Panc1 (cell line): ENCODE data around the gene DLG5. TPM values are rescaled to one million over a fixed set of nuclear protein-coding genes. Genes with fewer than 3 reads are reported as not detected.

Experiments
- ATAC-seq: fragments of 200-7000 bp; cut with Tn5 transposase; 2 replicates; pipeline ENCODE4 v1.9.1; 2020; ENCODE audit warnings: mild to moderate bottlenecking, moderate library complexity
- Bru-seq: library from RNA; stranded (reverse); fragments of 400-500 nt; gene quantifications from one replicate; lab custom pipeline; 2021; lab: Mats Ljungman, UMichigan
- BruChase-seq, 2 experiments: library from RNA; stranded (reverse); fragments of 400-500 nt; gene quantifications; one replicate each; lab custom pipeline; 2021; lab: Mats Ljungman, UMichigan
- BruUV-seq: library from RNA; stranded (reverse); fragments of 400-500 nt; replicated peaks from 2 replicates; lab custom pipeline; 2021; lab: Mats Ljungman, UMichigan
- CTCF ChIA-PET: fragments of 300-600 bp; sonication (Branson Sonifier 250); formaldehyde crosslinking; loops from one replicate; lab custom pipeline; 2022; ENCODE audit warnings: antibody characterized with exemption; lab: Charles Lee
- POLR2A ChIA-PET: fragments of 300-600 bp; sonication (Branson Sonifier 250); formaldehyde crosslinking; loops from one replicate; lab custom pipeline; 2022; ENCODE audit warnings: antibody characterized with exemption; lab: Charles Lee
- DNase-seq: peaks from one replicate; pipeline ENCODE4 v3.0.0-alpha.2; 2010; ENCODE audit warnings: low read depth, low spot score
- H3K27ac ChIP-seq: 2 replicates; pipeline ENCODE4 v1.5.1; 2011; ENCODE audit warnings: mild to moderate bottlenecking, low read length, inconsistent platforms
- H3K27me3 ChIP-seq: fragments of 200-500 bp; sonication (Bioruptor generic); 2 replicates; pipeline ENCODE4 v1.6.0; 2014; ENCODE audit warnings: low read length, inconsistent platforms; ENCODE audit not compliant: control insufficient read depth, insufficient read depth
- H3K36me3 ChIP-seq: fragments of 200-500 bp; sonication (Bioruptor generic); 2 replicates; pipeline ENCODE4 v1.5.1; 2014; ENCODE audit warnings: inconsistent platforms, mild to moderate bottlenecking, low read length, moderate library complexity; ENCODE audit not compliant: control insufficient read depth, insufficient read depth
- H3K4me1 ChIP-seq: 2 replicates; pipeline ENCODE4 v1.5.1; 2011; ENCODE audit warnings: inconsistent platforms, mild to moderate bottlenecking, low read length, moderate library complexity; ENCODE audit not compliant: control insufficient read depth, insufficient read depth
- H3K4me3 ChIP-seq, 2 experiments: 2 replicates each; pipeline ENCODE4 v1.5.1; 2011 to 2012; ENCODE audit warnings: low read depth in 2 of 2, low read length in 2 of 2, mild to moderate bottlenecking in 2 of 2, inconsistent platforms in 1 of 2, moderate library complexity in 1 of 2
- H3K9me3 ChIP-seq: fragments of 200-500 bp; sonication (Bioruptor generic); 2 replicates; pipeline ENCODE4 v1.5.1; 2014; ENCODE audit warnings: low read depth, mild to moderate bottlenecking, inconsistent platforms, low read length, moderate library complexity; ENCODE audit not compliant: control insufficient read depth, insufficient read depth
- CTCF ChIP-seq: fragments of 450-650 bp; IDR thresholded peaks from 2 replicates; pipeline ENCODE4 v1.5.1; 2017; ENCODE audit warnings: mild to moderate bottlenecking
- POLR2AphosphoS5 ChIP-seq: IDR thresholded peaks from 2 replicates; pipeline ENCODE4 v1.6.1; 2012; ENCODE audit warnings: mild to moderate bottlenecking, low read depth, low read length, moderate library complexity
- REST ChIP-seq, 2 experiments: IDR thresholded peaks; 2 replicates each; pipeline ENCODE4 v1.6.1; 2011 to 2012; ENCODE audit warnings: low read depth in 2 of 2, control low read depth in 1 of 2, low read length in 1 of 2, mild to moderate bottlenecking in 1 of 2, moderate library complexity in 1 of 2; ENCODE audit not compliant: insufficient read depth in 1 of 2
- SIN3A ChIP-seq: IDR thresholded peaks from 2 replicates; pipeline ENCODE4 v1.6.1; 2012; ENCODE audit warnings: low read depth, mild to moderate bottlenecking, low read length, moderate library complexity, borderline replicate concordance; ENCODE audit not compliant: insufficient read depth
- in situ Hi-C: cut with HindIII; loops from 2 replicates; pipeline ENCODE4 v1.10.0; 2016; ENCODE audit warnings: low sequenced_read_pairs, low pct_unique_long_range_greater_than_20kb
- intact Hi-C: fragments of 100-400 bp; cut with micrococcal nuclease; formaldehyde crosslinking; loops from one replicate; pipeline ENCODE4 v1.10.0; 2022; ENCODE audit not compliant: unreplicated experiment
- long read RNA-seq: library from polyadenylated mRNA; unstranded; transcript quantifications from one replicate; pipeline ENCODE4 v2.0.0, GENCODE V29; 2021; ENCODE audit not compliant: unreplicated experiment
- polyA plus RNA-seq: library from polyadenylated mRNA; unstranded; fragments of >200 nt; gene quantifications from one replicate; pipeline ENCODE4 v1.2.1, GENCODE V29; 2012; ENCODE audit warnings: missing spikeins; ENCODE audit not compliant: insufficient read length
- total RNA-seq: library from RNA; stranded (reverse); gene quantifications from one replicate; pipeline ENCODE4 v1.2.1, GENCODE V29; 2021; ENCODE audit not compliant: unreplicated experiment

Gene DLG5
- total RNA-seq (85.6 TPM), Bru-seq, nascent RNA (percentile 82 among the genes with signal in this experiment), BruChase-seq, experiment 1, labeled RNA remaining after a 2-hour chase (percentile 78 among the genes with signal in this experiment), BruChase-seq, experiment 2, labeled RNA remaining after a 6-hour chase (percentile 85 among the genes with signal in this experiment)
- polyA plus RNA-seq, result 93.6 TPM
- long read RNA-seq, full-length matches to known transcripts, result 27 of 236 reads
- long read RNA-seq, partial matches to known transcripts, result 84 of 236 reads
- long read RNA-seq, other reads (novel, unspliced or antisense), result 125 of 236 reads

- Histone ChIP-seq H3K36me3 (no peaks in the 10 kb centered on the region), H3K4me1 (peaks cover 26% of the 10 kb centered on the region), H3K27ac (peak within 1 kb of the TSS; percentile 84), H3K9me3 (no peaks in the 10 kb centered on the region), H3K4me3 (peak within 1 kb of the TSS; percentile 75 to 81), H3K27me3 (no peaks in the 10 kb centered on the region)
- ChIA-PET POLR2A (no interaction called here), CTCF (interaction anchor here (0.8 kb wide), 1 partner anchor 18 kb away, joined by 3 read pairs; no protein-coding TSS in a partner anchor)
- peak; percentile 43; the same call in 1 of the 2 replicates for TF ChIP-seq POLR2AphosphoS5
- TF ChIP-seq CTCF, result no peak; the same call in 1 of the 2 replicates
- peak; percentile 88 for ATAC-seq
- intact Hi-C loops, result no loop called here
- BruUV-seq, result no TSS peak
- no peak for DNase-seq
- in situ Hi-C loops, result no loop called here
Measured at GRCh38 chr10:77926566-77927401, at the start of gene DLG5. Gene DLG5, minus strand, starts transcription at chr10:77926755. Its CDS starts 235 bp downstream, at chr10:77926520.

- Histone ChIP-seq H3K9me3 (no peaks in the 10 kb centered on the region), H3K36me3 (peaks cover 5% of the 10 kb centered on the region; the same call in 1 of the 2 replicates), H3K27ac (no peak overlapping the region), H3K27me3 (no peaks in the 10 kb centered on the region), H3K4me1 (0 out of 2 replicates have a peak, but pooled peaks cover 7% of the 10 kb centered on the region), H3K4me3 (no peak overlapping the region)
- CTCF ChIA-PET, result interaction anchor here (0.6 to 0.7 kb wide), 2 partner anchors 83 to 215 kb away, joined by 3 to 6 read pairs; no protein-coding TSS in a partner anchor
- in situ Hi-C loops, result no loop called here
- BruUV-seq, result no TSS peak
- POLR2A ChIA-PET, result interaction anchor here (0.6 to 0.7 kb wide), 3 partner anchors 11 to 42 kb away, joined by 4 to 6 read pairs (median 5); no protein-coding TSS in a partner anchor
- ATAC-seq (no peak), DNase-seq (no peak)
- intact Hi-C loops, result loop anchor here (5.0 kb wide), 1 partner anchor 128 kb away; no protein-coding TSS in a partner anchor
- no peak for TF ChIP-seq POLR2AphosphoS5
- TF ChIP-seq REST (IDR thresholded peaks at IDR 0.05; ENCODE audit: insufficient read depth in 1 of 2, low read depth in 2 of 2, low read length in 1 of 2), result no peak
- TF ChIP-seq SIN3A, result no peak
- TF ChIP-seq CTCF, result no peak
Measured at GRCh38 chr10:77975086-77975666, 48.6 kb upstream of the DLG5 start.
